ENCODE data around the gene ADRA2C. TPM values are rescaled to one million over a fixed set of nuclear protein-coding genes. Genes with fewer than 3 reads are reported as not detected.

The ADRA2C gene
- total and polyA plus RNA-seq, 2 of the 13 experiments (the other 11 are each of a cell fraction or from before 2014, with no cell fraction given), result 15.4 to 69.7 TPM

DNA sequence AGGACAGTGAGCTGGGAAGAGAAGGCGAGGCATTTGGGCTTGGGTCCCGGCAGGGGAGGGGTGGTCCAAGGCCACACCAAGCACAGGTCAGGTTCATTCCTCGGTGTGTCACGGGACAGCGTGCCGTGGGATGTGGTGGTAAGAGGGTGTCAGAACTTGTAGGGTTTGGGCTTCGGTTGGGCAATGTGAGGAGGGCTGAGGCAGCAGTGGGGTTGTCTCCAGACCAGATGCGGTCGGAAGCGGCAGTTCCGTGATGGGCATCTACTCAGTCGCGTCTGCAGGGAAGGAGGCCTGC is 22.1 kb downstream of the ADRA2C start:
- WGBS (ENCODE audit: low lambda C conversion rate), result 67% methylated on average over 10 of the region's 13 CpGs
- ChIA-PET CTCF (ENCODE audit: low intra/inter-chr PET ratio, low total read pairs) (no interaction called here), POLR2A (no interaction called here)
- H3K36me3 ChIP-seq (replicated peaks in 1 of 2; ENCODE audit: control insufficient read depth in 1 of 2, insufficient read depth in 2 of 2, low read length in 2 of 2), result no peaks in the 10 kb centered on the region
- DNase-seq (ENCODE audit: low spot score) (no peak), FAIRE-seq (no peak), ATAC-seq (no peak)
- no peak overlapping the region for H2AFZ ChIP-seq (ENCODE audit: low read length)
- TF ChIP-seq MATR3 (CRISPR knock-in tag; IDR thresholded peaks at IDR 0.05), result 0 out of 2 replicates have a peak, but pooled peaks have one; percentile 11
- TF ChIP-seq BRCA1 (CRISPR knock-in tag; IDR thresholded peaks at IDR 0.05), result no peak
- no peak for TF ChIP-seq JUND (CRISPR knock-in tag; IDR thresholded peaks at IDR 0.05)
- TF ChIP-seq LCORL (IDR thresholded peaks at IDR 0.05), result no peak
- no peak for TF ChIP-seq LCORL (CRISPR knock-in tag; IDR thresholded peaks at IDR 0.05)
- no peak for TF ChIP-seq SP1 (IDR thresholded peaks at IDR 0.05)
- no peak for TF ChIP-seq SP1 (CRISPR knock-in tag; IDR thresholded peaks at IDR 0.05)
- H3K27me3 ChIP-seq (ENCODE audit: control insufficient read depth in 1 of 2, insufficient read depth in 2 of 2, low read length in 2 of 2), result peaks cover 6 to 11% of the 10 kb centered on the region in 2 experiments; a peak in 3 of 5 replicates
- no peak overlapping the region for H3K4me2 ChIP-seq (ENCODE audit: low read depth, low read length)
- no TSS peak for BruUV-seq (replicated peaks)
- H3K9ac ChIP-seq (ENCODE audit: insufficient read depth, low read depth, low read length), result no peak overlapping the region
- H4K20me1 ChIP-seq (ENCODE audit: insufficient read depth, low read length), result no peaks in the 10 kb centered on the region
- in situ Hi-C loops (cut with HindIII; ENCODE audit: extremely low pct_ligation_motif_present, low pct_unique_long_range_greater_than_20kb) (loop anchor here (5.0 kb wide), 1 partner anchor 84 kb away; no protein-coding TSS in a partner anchor), intact Hi-C loops (cut with micrococcal nuclease; ENCODE audit: unreplicated experiment) (no loop called here)
- no peak overlapping the region for H3K27ac ChIP-seq (ENCODE audit: extremely low read length, insufficient read depth, low read length)
- H3K4me3 ChIP-seq (replicated peaks in 1 of 3; ENCODE audit: insufficient read depth in 1 of 3, low read depth in 2 of 3, low read length in 3 of 3), result no peak overlapping the region
- no peaks in the 10 kb centered on the region for H3K9me3 ChIP-seq (ENCODE audit: low read length)
- peaks cover 65% of the 10 kb centered on the region for H3K4me1 ChIP-seq (ENCODE audit: insufficient read depth, low read length)
- H3K79me2 ChIP-seq (ENCODE audit: insufficient read depth, low read length), result no peaks in the 10 kb centered on the region

DNA sequence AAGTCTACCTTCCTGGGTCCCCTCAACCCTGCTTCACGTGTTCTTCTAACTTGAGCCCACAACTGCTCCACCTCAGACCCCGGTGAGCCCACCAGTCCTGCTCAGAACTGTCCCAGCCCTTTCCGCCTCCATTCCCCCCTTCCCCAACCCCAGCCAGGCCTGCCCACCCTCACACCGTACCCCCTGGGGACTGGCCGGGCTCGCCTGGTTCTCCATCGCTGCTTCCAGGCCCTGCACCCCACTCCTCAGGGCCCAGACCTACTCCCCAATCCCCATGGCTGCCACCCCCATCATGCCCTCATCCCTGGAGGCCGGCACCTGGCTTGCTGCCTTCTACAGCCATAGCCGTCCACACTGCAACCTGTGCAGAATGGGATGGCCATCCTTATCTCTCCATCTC is 23.4 kb downstream of the ADRA2C start:
- peaks cover 6 to 11% of the 10 kb centered on the region in 2 experiments; a peak in 3 of 5 replicates for H3K27me3 ChIP-seq (ENCODE audit: control insufficient read depth in 1 of 2, insufficient read depth in 2 of 2, low read length in 2 of 2)
- no peak overlapping the region for H2AFZ ChIP-seq (ENCODE audit: low read length)
- H3K9me3 ChIP-seq (ENCODE audit: low read length), result peaks cover 2% of the 10 kb centered on the region; the same call in 1 of the 2 replicates
- H3K79me2 ChIP-seq (ENCODE audit: insufficient read depth, low read length), result no peaks in the 10 kb centered on the region
- intact Hi-C loops (cut with micrococcal nuclease; ENCODE audit: unreplicated experiment) (no loop called here), in situ Hi-C loops (cut with HindIII; ENCODE audit: extremely low pct_ligation_motif_present, low pct_unique_long_range_greater_than_20kb) (loop anchor here (5.0 kb wide), 1 partner anchor 83 kb away; no protein-coding TSS in a partner anchor)
- WGBS (ENCODE audit: low lambda C conversion rate), result 28% methylated on average over 9 of the region's 9 CpGs
- DNase-seq (ENCODE audit: low spot score), result no peak
- no peak overlapping the region for H3K4me3 ChIP-seq (replicated peaks in 1 of 3; ENCODE audit: insufficient read depth in 1 of 3, low read depth in 2 of 3, low read length in 3 of 3)
- POLR2A ChIA-PET, result no interaction called here
- no peak overlapping the region for H3K9ac ChIP-seq (ENCODE audit: insufficient read depth, low read depth, low read length)
- peaks cover 52% of the 10 kb centered on the region for H3K4me1 ChIP-seq (ENCODE audit: insufficient read depth, low read length)
- no peak for ATAC-seq
- no peak overlapping the region for H3K4me2 ChIP-seq (ENCODE audit: low read depth, low read length)
- H3K27ac ChIP-seq (ENCODE audit: extremely low read length, insufficient read depth, low read length), result no peak overlapping the region
- CTCF ChIA-PET (ENCODE audit: low intra/inter-chr PET ratio, low total read pairs), result no interaction called here
- no peaks in the 10 kb centered on the region for H3K36me3 ChIP-seq (replicated peaks in 1 of 2; ENCODE audit: control insufficient read depth in 1 of 2, insufficient read depth in 2 of 2, low read length in 2 of 2)
- no peaks in the 10 kb centered on the region for H4K20me1 ChIP-seq (ENCODE audit: insufficient read depth, low read length)
- FAIRE-seq, result no peak
- no TSS peak for BruUV-seq (replicated peaks)
- TF ChIP-seq ZNF329 (CRISPR knock-in tag; IDR thresholded peaks at IDR 0.05; ENCODE audit: low read depth), result no peak
- no peak for TF ChIP-seq IKZF1 (IDR thresholded peaks at IDR 0.05)
- TF ChIP-seq PHB2 (IDR thresholded peaks at IDR 0.05; ENCODE audit: partially characterized antibody), result no peak
- TF ChIP-seq RAD51 (IDR thresholded peaks at IDR 0.05; ENCODE audit: borderline replicate concordance), result no peak
- TF ChIP-seq REPIN1 (CRISPR knock-in tag; IDR thresholded peaks at IDR 0.05; ENCODE audit: borderline replicate concordance, low read depth), result no peak
- TF ChIP-seq ZNF430 (CRISPR knock-in tag; IDR thresholded peaks at IDR 0.05), result no peak
- TF ChIP-seq, protein P1, sequence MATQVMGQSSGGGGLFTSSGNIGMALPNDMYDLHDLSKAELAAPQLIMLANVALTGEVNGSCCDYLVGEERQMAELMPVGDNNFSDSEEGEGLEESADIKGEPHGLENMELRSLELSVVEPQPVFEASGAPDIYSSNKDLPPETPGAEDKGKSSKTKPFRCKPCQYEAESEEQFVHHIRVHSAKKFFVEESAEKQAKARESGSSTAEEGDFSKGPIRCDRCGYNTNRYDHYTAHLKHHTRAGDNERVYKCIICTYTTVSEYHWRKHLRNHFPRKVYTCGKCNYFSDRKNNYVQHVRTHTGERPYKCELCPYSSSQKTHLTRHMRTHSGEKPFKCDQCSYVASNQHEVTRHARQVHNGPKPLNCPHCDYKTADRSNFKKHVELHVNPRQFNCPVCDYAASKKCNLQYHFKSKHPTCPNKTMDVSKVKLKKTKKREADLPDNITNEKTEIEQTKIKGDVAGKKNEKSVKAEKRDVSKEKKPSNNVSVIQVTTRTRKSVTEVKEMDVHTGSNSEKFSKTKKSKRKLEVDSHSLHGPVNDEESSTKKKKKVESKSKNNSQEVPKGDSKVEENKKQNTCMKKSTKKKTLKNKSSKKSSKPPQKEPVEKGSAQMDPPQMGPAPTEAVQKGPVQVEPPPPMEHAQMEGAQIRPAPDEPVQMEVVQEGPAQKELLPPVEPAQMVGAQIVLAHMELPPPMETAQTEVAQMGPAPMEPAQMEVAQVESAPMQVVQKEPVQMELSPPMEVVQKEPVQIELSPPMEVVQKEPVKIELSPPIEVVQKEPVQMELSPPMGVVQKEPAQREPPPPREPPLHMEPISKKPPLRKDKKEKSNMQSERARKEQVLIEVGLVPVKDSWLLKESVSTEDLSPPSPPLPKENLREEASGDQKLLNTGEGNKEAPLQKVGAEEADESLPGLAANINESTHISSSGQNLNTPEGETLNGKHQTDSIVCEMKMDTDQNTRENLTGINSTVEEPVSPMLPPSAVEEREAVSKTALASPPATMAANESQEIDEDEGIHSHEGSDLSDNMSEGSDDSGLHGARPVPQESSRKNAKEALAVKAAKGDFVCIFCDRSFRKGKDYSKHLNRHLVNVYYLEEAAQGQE (IDR thresholded peaks at IDR 0.05; ENCODE audit: borderline replicate concordance in 1 of 2, low read depth in 1 of 2, low read length in 2 of 2), result no peak
- no peak for TF ChIP-seq ZMYM2 (CRISPR knock-in tag; IDR thresholded peaks at IDR 0.05)
- TF ChIP-seq ZSCAN21 (CRISPR knock-in tag; IDR thresholded peaks at IDR 0.05; ENCODE audit: borderline replicate concordance), result no peak
- TF ChIP-seq ZNF382 (CRISPR knock-in tag; IDR thresholded peaks at IDR 0.05; ENCODE audit: borderline replicate concordance), result no peak
- no peak for TF ChIP-seq TBX3 (IDR thresholded peaks at IDR 0.05; ENCODE audit: borderline replicate concordance)
- no peak for TF ChIP-seq SETDB1 (CRISPR knock-in tag; IDR thresholded peaks at IDR 0.05; ENCODE audit: borderline replicate concordance)
- TF ChIP-seq ZNF263 (CRISPR knock-in tag; IDR thresholded peaks at IDR 0.05), result no peak

Measured in HepG2 (cell line).